PC-3 (cell line): ENCODE results near the gene NNT. TPM values are rescaled to one million over a fixed set of nuclear protein-coding genes. Genes with fewer than 3 reads are reported as not detected.
A peak's percentile ranks its signal among the peaks of the same experiment; 100 is the strongest.

Experiments
- ATAC-seq: fragments of 200-7000 bp; cut with Tn5 transposase; 2 replicates; pipeline ENCODE4 v1.9.1; 2020; ENCODE audit warnings: mild to moderate bottlenecking, moderate library complexity
- BruUV-seq: library from RNA; stranded (reverse); fragments of 400-500 nt; replicated peaks from 2 replicates; lab custom pipeline; 2021; lab: Mats Ljungman, UMichigan
- CTCF ChIA-PET: fragments of 300-600 bp; sonication (Branson Sonifier 250); formaldehyde crosslinking; loops from one replicate; lab custom pipeline; 2022; ENCODE audit warnings: antibody characterized with exemption; lab: Charles Lee
- POLR2A ChIA-PET: fragments of 300-600 bp; sonication (Branson Sonifier 250); formaldehyde crosslinking; loops from one replicate; lab custom pipeline; 2022; ENCODE audit warnings: antibody characterized with exemption; ENCODE audit not compliant: unreplicated experiment; lab: Charles Lee
- DNase-seq: peaks from one replicate; pipeline ENCODE4 v3.0.0-alpha.2; 2015
- H2AFZ ChIP-seq: fragments of 300-600 bp; sonication (generic); 2 replicates; pipeline ENCODE4 v1.6.0; 2016; ENCODE audit warnings: antibody characterized with exemption, low read length
- H3F3A ChIP-seq: fragments of 300-600 bp; sonication (generic); one replicate; pipeline ENCODE4 v1.6.0; 2017; ENCODE audit warnings: antibody characterized with exemption, low read length, control low read depth, mild to moderate bottlenecking; ENCODE audit not compliant: unreplicated experiment
- H3K27ac ChIP-seq: fragments of 300-600 bp; sonication (generic); 2 replicates; pipeline ENCODE4 v1.5.1; 2016; ENCODE audit warnings: mild to moderate bottlenecking, low read length
- H3K27me3 ChIP-seq: fragments of 300-600 bp; sonication (generic); 2 replicates; pipeline ENCODE4 v1.6.1; 2016; ENCODE audit warnings: low read length, mixed read lengths
- H3K36me3 ChIP-seq: fragments of 300-600 bp; sonication (generic); 2 replicates; pipeline ENCODE4 v1.6.1; 2016; ENCODE audit warnings: low read depth, mixed run types, low read length, mixed read lengths
- H3K4me1 ChIP-seq: fragments of 300-600 bp; sonication (generic); 2 replicates; pipeline ENCODE4 v1.5.1; 2016; ENCODE audit warnings: low read length; ENCODE audit not compliant: insufficient read depth
- H3K4me2 ChIP-seq: fragments of 300-600 bp; sonication (generic); 2 replicates; pipeline ENCODE4 v1.6.0; 2016; ENCODE audit warnings: low read length
- H3K4me3 ChIP-seq: fragments of 300-600 bp; sonication (generic); 2 replicates; pipeline ENCODE4 v1.5.1; 2016; ENCODE audit warnings: mild to moderate bottlenecking, low read length, mixed read lengths
- H3K79me2 ChIP-seq: fragments of 300-600 bp; sonication (generic); 2 replicates; pipeline ENCODE4 v1.6.1; 2017; ENCODE audit warnings: low read length, mixed read lengths
- H3K9ac ChIP-seq: fragments of 300-600 bp; sonication (generic); 2 replicates; pipeline ENCODE4 v1.6.0; 2016; ENCODE audit warnings: mild to moderate bottlenecking, low read length
- H3K9me2 ChIP-seq: fragments of 300-600 bp; sonication (generic); replicated peaks from 2 replicates; pipeline ENCODE4 v1.6.1; 2016; ENCODE audit warnings: mixed run types, low read length, mixed read lengths
- H3K9me3 ChIP-seq: fragments of 300-600 bp; sonication (generic); 2 replicates; pipeline ENCODE4 v1.6.1; 2016; ENCODE audit warnings: low read length, mixed read lengths
- H4K20me1 ChIP-seq: fragments of 300-600 bp; sonication (generic); 2 replicates; pipeline ENCODE4 v1.6.1; 2016; ENCODE audit warnings: low read length, mixed read lengths
- EZH2 ChIP-seq: fragments of 300-600 bp; sonication (generic); IDR thresholded peaks from one replicate; pipeline ENCODE4 v1.6.1; 2017; ENCODE audit warnings: antibody characterized with exemption, mild to moderate bottlenecking, low read length; ENCODE audit not compliant: unreplicated experiment
- EZH2phosphoT487 ChIP-seq: fragments of 300-600 bp; sonication (generic); IDR thresholded peaks from 2 replicates; pipeline ENCODE4 v1.6.1; 2018; ENCODE audit warnings: mild to moderate bottlenecking, antibody characterized with exemption, low read length, borderline replicate concordance
- intact Hi-C: fragments of 100-400 bp; cut with micrococcal nuclease; formaldehyde crosslinking; loops from 2 replicates; pipeline ENCODE4 v1.9.0; 2023
- total RNA-seq: library from RNA; depleted of rRNA; stranded (reverse); fragments of >200 nt; gene quantifications from 2 replicates; pipeline ENCODE4 v1.2.3, GENCODE V29; 2014
- TF ChIP-seq, protein P1 (sequence below): fragments of 300-600 bp; sonication (generic); conservative IDR thresholded peaks from 2 replicates; pipeline ENCODE4 v1.5.1; 2017; ENCODE audit warnings: antibody characterized with exemption, low read depth, mild to moderate bottlenecking, low read length

The NNT gene
- total RNA-seq, 1 experiment from 2014 or later = 15.6 TPM

DNA sequence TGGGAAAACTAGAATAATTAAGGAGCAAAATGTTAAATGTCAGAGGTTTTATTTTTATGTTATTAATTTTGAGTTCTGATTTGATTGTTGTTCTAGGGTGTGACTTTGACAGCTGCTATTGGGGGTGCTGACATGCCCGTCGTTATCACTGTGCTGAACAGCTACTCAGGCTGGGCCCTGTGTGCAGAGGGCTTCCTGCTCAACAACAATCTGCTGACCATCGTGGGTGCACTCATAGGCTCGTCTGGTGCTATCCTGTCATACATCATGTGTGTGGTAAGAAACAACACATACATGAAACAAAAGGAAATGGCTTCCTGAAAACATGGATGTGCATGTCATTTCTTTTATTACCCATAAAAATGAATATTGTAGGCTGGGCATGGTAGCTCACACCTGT, 56.1 kb downstream of the NNT start:
- Histone ChIP-seq H3K27ac (peak overlapping the region; percentile 59), H3K36me3 (no peaks in the 10 kb centered on the region; the same call in 1 of the 2 replicates), H3K9ac (no peak overlapping the region), H2AFZ (no peak overlapping the region), H3K4me3 (no peak overlapping the region), H3K27me3 (no peaks in the 10 kb centered on the region), H3F3A (no peaks in the 10 kb centered on the region), H4K20me1 (no peaks in the 10 kb centered on the region), H3K4me2 (no peak overlapping the region), H3K9me2 (no peaks in the 10 kb centered on the region), H3K79me2 (no peaks in the 10 kb centered on the region), H3K4me1 (no peaks in the 10 kb centered on the region), H3K9me3 (no peaks in the 10 kb centered on the region)
- no peak for ATAC-seq
- BruUV-seq = no TSS peak
- TF ChIP-seq EZH2 (no peak), EZH2phosphoT487 (no peak)
- TF ChIP-seq, protein P1, sequence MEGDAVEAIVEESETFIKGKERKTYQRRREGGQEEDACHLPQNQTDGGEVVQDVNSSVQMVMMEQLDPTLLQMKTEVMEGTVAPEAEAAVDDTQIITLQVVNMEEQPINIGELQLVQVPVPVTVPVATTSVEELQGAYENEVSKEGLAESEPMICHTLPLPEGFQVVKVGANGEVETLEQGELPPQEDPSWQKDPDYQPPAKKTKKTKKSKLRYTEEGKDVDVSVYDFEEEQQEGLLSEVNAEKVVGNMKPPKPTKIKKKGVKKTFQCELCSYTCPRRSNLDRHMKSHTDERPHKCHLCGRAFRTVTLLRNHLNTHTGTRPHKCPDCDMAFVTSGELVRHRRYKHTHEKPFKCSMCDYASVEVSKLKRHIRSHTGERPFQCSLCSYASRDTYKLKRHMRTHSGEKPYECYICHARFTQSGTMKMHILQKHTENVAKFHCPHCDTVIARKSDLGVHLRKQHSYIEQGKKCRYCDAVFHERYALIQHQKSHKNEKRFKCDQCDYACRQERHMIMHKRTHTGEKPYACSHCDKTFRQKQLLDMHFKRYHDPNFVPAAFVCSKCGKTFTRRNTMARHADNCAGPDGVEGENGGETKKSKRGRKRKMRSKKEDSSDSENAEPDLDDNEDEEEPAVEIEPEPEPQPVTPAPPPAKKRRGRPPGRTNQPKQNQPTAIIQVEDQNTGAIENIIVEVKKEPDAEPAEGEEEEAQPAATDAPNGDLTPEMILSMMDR = no peak
- ChIA-PET POLR2A (no interaction called here), CTCF (no interaction called here)
- no peak for DNase-seq
- intact Hi-C loops = no loop called here

DNA sequence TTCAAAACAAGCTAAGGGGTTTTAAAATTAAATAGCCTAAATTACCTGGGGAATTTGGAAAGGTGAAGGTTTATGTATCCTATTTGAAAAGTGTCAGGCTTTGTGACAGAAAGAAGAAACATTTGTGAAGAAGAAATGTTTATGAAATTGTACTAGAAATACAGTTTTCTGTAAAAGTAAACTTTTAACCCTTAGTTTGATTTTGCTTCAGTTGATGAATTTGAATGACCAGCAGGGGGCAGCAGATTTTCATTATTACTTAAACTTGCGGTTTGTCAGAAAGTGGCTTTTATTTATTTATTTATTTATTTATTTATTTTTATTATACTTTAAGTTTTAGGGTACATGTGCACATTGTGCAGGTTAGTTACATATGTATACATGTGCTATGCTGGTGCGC, 58.1 kb downstream of the NNT start:
- Histone ChIP-seq H3K9me3 (no peaks in the 10 kb centered on the region), H2AFZ (no peak overlapping the region), H3K4me2 (no peak overlapping the region), H3K4me3 (no peak overlapping the region), H3K79me2 (no peaks in the 10 kb centered on the region), H3F3A (no peaks in the 10 kb centered on the region), H3K9me2 (no peaks in the 10 kb centered on the region), H3K4me1 (no peaks in the 10 kb centered on the region), H3K27me3 (no peaks in the 10 kb centered on the region), H4K20me1 (no peaks in the 10 kb centered on the region), H3K9ac (no peak overlapping the region), H3K36me3 (no peaks in the 10 kb centered on the region; the same call in 1 of the 2 replicates), H3K27ac (no peak overlapping the region)
- DNase-seq (peak; percentile 66), ATAC-seq (no peak)
- no TSS peak for BruUV-seq
- ChIA-PET CTCF (interaction anchor here (0.5 kb wide), 1 partner anchor 665 kb away, joined by 3 read pairs; no protein-coding TSS in a partner anchor), POLR2A (no interaction called here)
- TF ChIP-seq EZH2phosphoT487 = no peak
- TF ChIP-seq, protein P1 = peak; percentile 62
- intact Hi-C loops = no loop called here

DNA sequence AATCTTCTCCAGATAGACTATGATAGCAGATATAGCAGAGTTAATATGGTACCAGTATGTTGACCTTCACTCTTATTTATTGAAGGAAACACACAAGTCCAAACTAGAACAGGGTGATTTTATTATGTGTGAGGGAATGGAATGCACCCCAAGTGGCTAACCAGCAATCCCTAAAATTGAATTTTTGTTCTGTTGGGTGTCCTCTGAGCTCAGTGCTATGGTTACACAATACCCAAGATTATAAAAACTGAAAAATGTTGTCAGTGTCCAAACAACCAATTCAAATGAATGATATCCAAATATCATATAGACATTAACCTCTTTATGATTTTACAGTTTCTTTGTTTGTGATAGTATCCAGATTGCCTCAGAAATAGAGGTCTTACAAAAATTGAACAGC, 60.9 kb downstream of the NNT start:
- no peaks in the 10 kb centered on the region for H4K20me1 ChIP-seq
- no peak for DNase-seq
- no peak overlapping the region for H2AFZ ChIP-seq
- no peaks in the 10 kb centered on the region for H3K79me2 ChIP-seq
- H3K4me1 ChIP-seq = no peaks in the 10 kb centered on the region
- TF ChIP-seq EZH2phosphoT487 (no peak), EZH2 (no peak)
- TF ChIP-seq, protein P1 = no peak
- H3K9ac ChIP-seq = no peak overlapping the region
- H3K4me2 ChIP-seq = no peak overlapping the region
- no peaks in the 10 kb centered on the region for H3K9me2 ChIP-seq
- no peaks in the 10 kb centered on the region for H3K9me3 ChIP-seq
- H3K27ac ChIP-seq = no peak overlapping the region
- ChIA-PET CTCF (no interaction called here), POLR2A (no interaction called here)
- no peak overlapping the region for H3K4me3 ChIP-seq
- no TSS peak for BruUV-seq
- H3K36me3 ChIP-seq = no peaks in the 10 kb centered on the region; the same call in 1 of the 2 replicates
- ATAC-seq = no peak
- intact Hi-C loops = no loop called here
- no peaks in the 10 kb centered on the region for H3K27me3 ChIP-seq
- H3F3A ChIP-seq = no peaks in the 10 kb centered on the region
